WTC11 (cell line): ENCODE results near the gene ZNF747. TPM values are rescaled to one million over a fixed set of nuclear protein-coding genes. Genes with fewer than 3 reads are reported as not detected.
A peak's percentile ranks its signal among the peaks of the same experiment; 100 is the strongest.

Experiments
- ATAC-seq: fragments of 200-7000 bp; cut with Tn5 transposase; 2 replicates; pipeline ENCODE4 v1.10.0; 2021; ENCODE audit warnings: mild to moderate bottlenecking, moderate library complexity
- CTCF ChIA-PET: fragments of 300-600 bp; sonication (Branson Sonifier 250); formaldehyde crosslinking; loops from one replicate; lab custom pipeline; 2021; ENCODE audit warnings: antibody characterized with exemption; lab: Charles Lee
- POLR2A ChIA-PET: fragments of 350-600 bp; sonication (Branson Sonifier 250); formaldehyde crosslinking; loops from one replicate; lab custom pipeline; 2021; ENCODE audit warnings: antibody characterized with exemption; lab: Charles Lee
- DNase-seq: peaks from one replicate; pipeline ENCODE4 v3.0.0; 2021; ENCODE audit warnings: low spot score
- H3K27ac Mint-ChIP-seq: 2 replicates; pipeline ENCODE4 v1.8.0; 2021; ENCODE audit warnings: mixed read lengths
- H3K27me3 Mint-ChIP-seq: 2 replicates; pipeline ENCODE4 v1.8.0; 2021; ENCODE audit warnings: low read depth, mild to moderate bottlenecking, moderate library complexity, mixed read lengths
- H3K36me3 Mint-ChIP-seq: 2 replicates; pipeline ENCODE4 v1.8.0; 2021; ENCODE audit warnings: mixed read lengths
- H3K4me1 Mint-ChIP-seq: 2 replicates; pipeline ENCODE4 v1.8.0; 2022; ENCODE audit warnings: mixed read lengths
- H3K4me3 Mint-ChIP-seq: 2 replicates; pipeline ENCODE4 v1.8.0; 2021; ENCODE audit warnings: mild to moderate bottlenecking, moderate library complexity, mixed read lengths
- H3K9me3 Mint-ChIP-seq: 2 replicates; pipeline ENCODE4 v1.8.0; 2021; ENCODE audit warnings: mixed read lengths
- AFF4 ChIP-seq: sonication (generic); formaldehyde crosslinking; IDR thresholded peaks from 2 replicates; pipeline ENCODE4 v1.8.1; 2023; ENCODE audit warnings: mild to moderate bottlenecking, missing genetic modification reagents, borderline replicate concordance
- CBFB ChIP-seq: sonication (generic); formaldehyde crosslinking; IDR thresholded peaks from 2 replicates; pipeline ENCODE4 v1.8.1; 2022; ENCODE audit warnings: mild to moderate bottlenecking, low read depth, missing genetic modification reagents
- E2F5 ChIP-seq: sonication (generic); formaldehyde crosslinking; IDR thresholded peaks from 2 replicates; pipeline ENCODE4 v1.8.1; 2022; ENCODE audit warnings: mild to moderate bottlenecking, moderate library complexity, missing genetic modification reagents
- ESRRA ChIP-seq: sonication (generic); formaldehyde crosslinking; IDR thresholded peaks from 2 replicates; pipeline ENCODE4 v1.8.1; 2022; ENCODE audit warnings: mild to moderate bottlenecking, missing genetic modification reagents, borderline replicate concordance
- GRHL2 ChIP-seq: fragments of 250-450 bp; sonication (Bioruptor Pico); IDR thresholded peaks from 2 replicates; pipeline ENCODE4 v1.8.0; 2022; ENCODE audit warnings: mild to moderate bottlenecking, moderate library complexity; ENCODE audit not compliant: insufficient replicate concordance, severe bottlenecking
- JAZF1 ChIP-seq: fragments of 250-450 bp; sonication (Bioruptor Pico); IDR thresholded peaks from 2 replicates; pipeline ENCODE4 v1.9.0; 2021; ENCODE audit warnings: moderate library complexity, mild to moderate bottlenecking, inconsistent platforms
- JUN ChIP-seq: sonication (generic); formaldehyde crosslinking; IDR thresholded peaks from 2 replicates; pipeline ENCODE4 v1.8.0; 2023; ENCODE audit warnings: mild to moderate bottlenecking, missing genetic modification reagents
- KAT7 ChIP-seq: sonication (generic); formaldehyde crosslinking; IDR thresholded peaks from 2 replicates; pipeline ENCODE4 v1.8.1; 2023; ENCODE audit warnings: missing genetic modification reagents, mild to moderate bottlenecking, borderline replicate concordance
- MXD4 ChIP-seq: fragments of 250-450 bp; sonication (Bioruptor Pico); IDR thresholded peaks from 2 replicates; pipeline ENCODE4 v1.8.0; 2021; ENCODE audit warnings: mild to moderate bottlenecking, moderate library complexity, borderline replicate concordance
- OVOL2 ChIP-seq: fragments of 250-450 bp; sonication (Bioruptor Pico); IDR thresholded peaks from 2 replicates; pipeline ENCODE4 v1.9.0; 2021; ENCODE audit warnings: mild to moderate bottlenecking, borderline replicate concordance
- PRDM15 ChIP-seq: sonication (generic); formaldehyde crosslinking; IDR thresholded peaks from 2 replicates; pipeline ENCODE4 v1.8.0; 2022; ENCODE audit warnings: missing genetic modification reagents
- RELA ChIP-seq: sonication (generic); formaldehyde crosslinking; IDR thresholded peaks from 2 replicates; pipeline ENCODE4 v1.8.1; 2022; ENCODE audit warnings: missing genetic modification reagents, mild to moderate bottlenecking, borderline replicate concordance
- SMAD4 ChIP-seq: sonication (generic); formaldehyde crosslinking; IDR thresholded peaks from 2 replicates; pipeline ENCODE4 v1.8.0; 2022; ENCODE audit warnings: mild to moderate bottlenecking, missing genetic modification reagents
- SOX15 ChIP-seq: fragments of 250-450 bp; sonication (Bioruptor Pico); IDR thresholded peaks from 2 replicates; pipeline ENCODE4 v1.9.0; 2021; ENCODE audit warnings: mild to moderate bottlenecking
- SP1 ChIP-seq: sonication (generic); formaldehyde crosslinking; conservative IDR thresholded peaks from 2 replicates; pipeline ENCODE4 v1.8.1; 2022; ENCODE audit warnings: missing genetic modification reagents
- ZBTB43 ChIP-seq: sonication (generic); formaldehyde crosslinking; IDR thresholded peaks from 2 replicates; pipeline ENCODE4 v1.8.1; 2023; ENCODE audit warnings: mild to moderate bottlenecking, missing genetic modification reagents
- ZNF121 ChIP-seq: sonication (generic); formaldehyde crosslinking; IDR thresholded peaks from 2 replicates; pipeline ENCODE4 v1.8.0; 2023; ENCODE audit warnings: missing genetic modification reagents
- ZNF512 ChIP-seq: sonication (generic); formaldehyde crosslinking; IDR thresholded peaks from 2 replicates; pipeline ENCODE4 v1.8.1; 2022; ENCODE audit warnings: missing genetic modification reagents, borderline replicate concordance
- ZNF532 ChIP-seq: fragments of 250-450 bp; sonication (Bioruptor Pico); IDR thresholded peaks from 2 replicates; pipeline ENCODE4 v1.9.0; 2021; ENCODE audit warnings: mild to moderate bottlenecking, borderline replicate concordance
- total RNA-seq: library from RNA; stranded (reverse); gene quantifications from 3 replicates; pipeline ENCODE4 v1.2.3, GENCODE V29; 2021

ZNF747 gene
- total RNA-seq, 1 experiment from 2014 or later = 11.3 TPM

- TF ChIP-seq PRDM15 (CRISPR knock-in tag) = no peak
- no peak for TF ChIP-seq CBFB
These were observed 8.4 kb upstream of the ZNF747 start (continued) for GRCh38 chr16:30543067-30543466.

- ATAC-seq (peak; percentile 52), DNase-seq (no peak)
- POLR2A ChIA-PET = interaction anchor here (1.2 kb wide), 1 partner anchor 16 kb away, joined by 5 read pairs; no protein-coding TSS in a partner anchor
- no peaks in the 10 kb centered on the region for H3K27me3 Mint-ChIP-seq
- peaks cover 7% of the 10 kb centered on the region for H3K36me3 Mint-ChIP-seq
- H3K9me3 Mint-ChIP-seq = no peaks in the 10 kb centered on the region
- H3K4me1 Mint-ChIP-seq = peaks cover 10% of the 10 kb centered on the region
- no peak overlapping the region for H3K4me3 Mint-ChIP-seq
- CTCF ChIA-PET = interaction anchor here (1.1 to 2.0 kb wide), 7 partner anchors 15 to 112 kb away, joined by 3 to 12 read pairs (median 5); partner anchors contain the start of genes DCTPP1, ZNF688 and ZNF764
- no peak overlapping the region for H3K27ac Mint-ChIP-seq
- TF ChIP-seq AFF4 (CRISPR knock-in tag) = no peak
- TF ChIP-seq RELA (CRISPR knock-in tag) = no peak
- TF ChIP-seq ZNF121 = no peak
- no peak for TF ChIP-seq OVOL2 (CRISPR knock-in tag)
- no peak for TF ChIP-seq ESRRA (CRISPR knock-in tag)
- TF ChIP-seq JAZF1 (CRISPR knock-in tag) = no peak
- TF ChIP-seq MXD4 (CRISPR knock-in tag) = no peak
- no peak for TF ChIP-seq SOX15 (CRISPR knock-in tag)
- TF ChIP-seq ZBTB43 (CRISPR knock-in tag) = no peak
- no peak for TF ChIP-seq JUN (CRISPR knock-in tag)
- TF ChIP-seq SP1 (CRISPR knock-in tag) = no peak
- TF ChIP-seq ZNF512 = no peak
- no peak for TF ChIP-seq ZNF532 (CRISPR knock-in tag)
- no peak for TF ChIP-seq E2F5 (CRISPR knock-in tag)
- no peak for TF ChIP-seq SMAD4 (CRISPR knock-in tag)
- TF ChIP-seq KAT7 (CRISPR knock-in tag) = no peak
- no peak for TF ChIP-seq CBFB
- no peak for TF ChIP-seq GRHL2 (CRISPR knock-in tag)
These were observed 7.1 kb upstream of the ZNF747 start for GRCh38 chr16:30541502-30542329.
